ENCODE measurements around the gene TFF3.

TFF3 gene

GRCh38 chr21:42286416-42286815 lies 28.8 kb downstream of the TFF3 start:
- DNase-seq = no peak

- no peak for DNase-seq
Measured at GRCh38 chr21:42285569-42286245, 29.5 kb downstream of the TFF3 start.

GRCh38 chr21:42282715-42283114 lies 32.5 kb downstream of the TFF3 start:
- DNase-seq = no peak

GRCh38 chr21:42282021-42282420 lies 33.2 kb downstream of the TFF3 start:
- DNase-seq = no peak

- DNase-seq = no peak
Measured at GRCh38 chr21:42281181-42281680, 34.0 kb downstream of the TFF3 start.

- no peak for DNase-seq
Measured at GRCh38 chr21:42280356-42281180, 34.6 kb downstream of the TFF3 start.

- no peak for DNase-seq
Measured at GRCh38 chr21:42279888-42280287, 35.3 kb downstream of the TFF3 start.

GRCh38 chr21:42279341-42279871 lies 35.8 kb downstream of the TFF3 start:
- DNase-seq = no peak

GRCh38 chr21:42278451-42279149 lies 36.6 kb downstream of the TFF3 start:
- no peak for DNase-seq

GRCh38 chr21:42277593-42277992 lies 37.6 kb downstream of the TFF3 start:
- DNase-seq = no peak

- DNase-seq = no peak
Measured at GRCh38 chr21:42276526-42277154, 38.6 kb downstream of the TFF3 start.

- DNase-seq = no peak
Measured at GRCh38 chr21:42276076-42276475, 39.1 kb downstream of the TFF3 start.

- DNase-seq = no peak
Measured at GRCh38 chr21:42272984-42273600, 42.1 kb downstream of the TFF3 start.

GRCh38 chr21:42272109-42272962 lies 42.9 kb downstream of the TFF3 start:
- DNase-seq = no peak

- no peak for DNase-seq
Measured at GRCh38 chr21:42271065-42271464, 44.1 kb downstream of the TFF3 start.

GRCh38 chr21:42269386-42269785 lies 45.8 kb downstream of the TFF3 start:
- DNase-seq = no peak

- no peak for DNase-seq
Measured at GRCh38 chr21:42266971-42267556, 48.1 kb downstream of the TFF3 start.

GRCh38 chr21:42265231-42265812 lies 49.9 kb downstream of the TFF3 start:
- DNase-seq = no peak

GRCh38 chr21:42264245-42265195 lies 50.7 kb downstream of the TFF3 start:
- DNase-seq = no peak
